Measurements from ENCODE around the gene GPAT3.
"Not testable (repeated sequence)": the region's sequence is repeated elsewhere in the genome, so short reads cannot be mapped to it uniquely, and the experiment has no call there.

Gene GPAT3

GRCh38 chr4:83605744-83606172 is 69.8 kb downstream of the GPAT3 start:
- DNase-seq, result no peak

- DNase-seq, result no peak
Observed at GRCh38 chr4:83606460-83606859, 70.6 kb downstream of the GPAT3 start.

- no peak for DNase-seq
Observed at GRCh38 chr4:83606898-83607297, 71.0 kb downstream of the GPAT3 start.

GRCh38 chr4:83609365-83609764 is 73.5 kb downstream of the GPAT3 start:
- DNase-seq, result no peak

GRCh38 chr4:83610729-83611128 is 74.8 kb downstream of the GPAT3 start:
- DNase-seq, result no peak

GRCh38 chr4:83613023-83613422 is 77.1 kb downstream of the GPAT3 start:
- no peak for DNase-seq

- no peak for DNase-seq
Observed at GRCh38 chr4:83613994-83614393, 78.1 kb downstream of the GPAT3 start.

- no peak for DNase-seq
Observed at GRCh38 chr4:83616252-83616651, 80.3 kb downstream of the GPAT3 start.

GRCh38 chr4:83617371-83618035 is 81.6 kb downstream of the GPAT3 start:
- DNase-seq, result no peak

- no peak for DNase-seq
Observed at GRCh38 chr4:83618431-83618830, 82.5 kb downstream of the GPAT3 start.

- no peak for DNase-seq
Observed at GRCh38 chr4:83618991-83619645, 83.2 kb downstream of the GPAT3 start.

GRCh38 chr4:83622127-83622526 is 86.2 kb downstream of the GPAT3 start:
- not testable (repeated sequence) for DNase-seq

- DNase-seq, result no peak
Observed at GRCh38 chr4:83625821-83626220, 89.9 kb downstream of the GPAT3 start.

- DNase-seq, result no peak
Observed at GRCh38 chr4:83626245-83626836, 90.4 kb downstream of the GPAT3 start.

- no peak for DNase-seq
Observed at GRCh38 chr4:83629945-83630721, 94.2 kb downstream of the GPAT3 start.

GRCh38 chr4:83631066-83631465 is 95.2 kb downstream of the GPAT3 start:
- DNase-seq, result no peak

- no peak for DNase-seq
Observed at GRCh38 chr4:83636930-83637329, 101.0 kb downstream of the GPAT3 start.

- DNase-seq, result no peak
Observed at GRCh38 chr4:83639849-83640493, 104.1 kb downstream of the GPAT3 start.

- no peak for DNase-seq
Observed at GRCh38 chr4:83643036-83643435, 107.1 kb downstream of the GPAT3 start.

- DNase-seq, result peak; percentile 27
Observed at GRCh38 chr4:83644677-83645659, 109.1 kb downstream of the GPAT3 start.

GRCh38 chr4:83646538-83647239 is 110.8 kb downstream of the GPAT3 start:
- DNase-seq, result no peak

Data from DMS 273 treated with DMSO at 0.1 percent for 48 hours (cell line).